Right forelimb (tissue), 1 donor: ENCODE measurements around the gene CGNL1.

Source experiments
- DNase-seq: peaks from one replicate; pipeline ENCODE4 v3.0.0-alpha.2; 2018

The CGNL1 gene

GRCh38 chr15:57503051-57503702 is 126.9 kb downstream of the CGNL1 start:
- DNase-seq: no peak

- DNase-seq: no peak
Measured at GRCh38 chr15:57503911-57504598, 127.8 kb downstream of the CGNL1 start.

GRCh38 chr15:57504599-57504940 is 128.3 kb downstream of the CGNL1 start:
- no peak for DNase-seq

- no peak for DNase-seq
Measured at GRCh38 chr15:57505056-57505715, 128.9 kb downstream of the CGNL1 start.

GRCh38 chr15:57505949-57506391 is 129.7 kb downstream of the CGNL1 start:
- DNase-seq: no peak

DNA sequence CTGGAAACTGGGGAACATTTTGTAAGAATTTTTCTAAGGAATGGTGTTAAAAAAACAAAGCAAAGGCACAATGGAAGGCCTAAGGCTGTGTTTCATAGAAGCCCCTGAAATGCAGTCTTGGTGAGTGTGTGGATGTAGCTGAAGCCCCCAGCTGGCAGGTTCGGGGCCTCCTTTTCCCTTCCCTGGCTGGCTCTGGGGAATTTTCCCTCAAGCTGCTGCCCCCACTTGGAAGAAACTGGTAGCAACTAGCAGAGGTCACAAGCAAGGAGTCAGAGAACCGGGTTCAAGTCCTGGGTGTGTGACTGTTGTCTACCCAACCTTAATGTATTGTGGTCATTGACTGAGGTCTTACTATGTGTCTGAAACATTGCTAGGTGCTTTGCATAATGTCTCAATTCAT is 130.1 kb downstream of the CGNL1 start:
- no peak for DNase-seq

DNA sequence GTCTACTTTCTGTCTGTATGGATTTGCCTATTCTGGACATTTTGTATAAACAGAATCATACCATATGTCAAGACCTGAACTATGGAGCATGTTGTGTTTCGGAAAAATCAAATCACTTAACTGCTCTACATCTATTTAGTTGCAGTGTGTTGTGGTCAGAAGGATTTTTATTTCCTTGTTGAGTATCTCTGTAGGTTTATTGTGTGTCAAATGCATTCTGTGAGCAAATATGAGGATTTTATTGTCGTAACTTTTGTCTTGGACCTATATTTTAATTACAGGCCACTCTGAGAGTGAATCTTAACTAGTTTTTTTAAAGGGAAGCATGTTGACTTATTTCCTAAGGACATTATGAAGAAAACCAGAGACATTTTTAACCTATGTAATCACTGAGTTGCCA is 130.8 kb downstream of the CGNL1 start:
- no peak for DNase-seq

- no peak for DNase-seq
Measured at GRCh38 chr15:57509126-57509525, 132.8 kb downstream of the CGNL1 start.

DNA sequence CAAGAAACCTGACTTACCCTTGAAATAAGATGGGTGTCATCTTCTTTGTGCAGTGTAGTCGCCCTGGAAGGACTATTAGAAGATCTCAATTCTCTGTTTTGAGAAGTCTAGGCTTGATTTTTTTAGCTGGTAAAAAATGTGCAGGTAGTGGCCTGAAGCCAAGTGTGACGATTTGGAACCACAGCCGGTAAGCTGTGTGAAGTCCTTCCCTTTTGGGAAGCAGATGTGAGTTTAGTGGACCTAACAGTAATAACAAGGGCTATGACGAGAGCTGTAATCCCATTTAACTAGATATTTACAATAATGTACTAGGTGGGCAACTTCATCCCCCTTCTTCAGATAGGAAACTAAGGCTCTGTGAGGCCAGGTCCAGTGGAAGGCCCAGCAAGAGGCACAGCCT is 133.7 kb downstream of the CGNL1 start:
- DNase-seq: no peak

DNA sequence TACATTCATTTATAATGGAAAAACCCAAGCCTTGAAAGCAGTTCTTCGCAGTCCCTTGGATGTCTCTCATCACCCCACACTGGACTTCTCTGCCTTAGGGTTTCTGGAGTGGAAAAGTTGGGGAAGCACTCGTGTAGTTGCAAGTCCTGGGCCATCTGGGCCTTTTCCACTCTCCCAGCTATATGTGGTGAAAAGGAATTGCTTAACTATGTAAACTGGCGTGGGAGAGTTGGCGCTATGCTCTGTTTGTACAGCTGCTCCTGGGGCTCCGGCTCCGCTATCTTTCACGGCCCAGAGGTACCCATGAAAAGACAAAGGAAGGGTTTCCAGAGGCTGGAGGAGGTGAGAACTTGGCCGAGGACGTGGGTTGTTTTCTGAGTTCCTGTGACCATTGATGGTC is 134.3 kb downstream of the CGNL1 start:
- DNase-seq: no peak

- DNase-seq: no peak
Measured at GRCh38 chr15:57516327-57517029, 140.2 kb downstream of the CGNL1 start.

DNA sequence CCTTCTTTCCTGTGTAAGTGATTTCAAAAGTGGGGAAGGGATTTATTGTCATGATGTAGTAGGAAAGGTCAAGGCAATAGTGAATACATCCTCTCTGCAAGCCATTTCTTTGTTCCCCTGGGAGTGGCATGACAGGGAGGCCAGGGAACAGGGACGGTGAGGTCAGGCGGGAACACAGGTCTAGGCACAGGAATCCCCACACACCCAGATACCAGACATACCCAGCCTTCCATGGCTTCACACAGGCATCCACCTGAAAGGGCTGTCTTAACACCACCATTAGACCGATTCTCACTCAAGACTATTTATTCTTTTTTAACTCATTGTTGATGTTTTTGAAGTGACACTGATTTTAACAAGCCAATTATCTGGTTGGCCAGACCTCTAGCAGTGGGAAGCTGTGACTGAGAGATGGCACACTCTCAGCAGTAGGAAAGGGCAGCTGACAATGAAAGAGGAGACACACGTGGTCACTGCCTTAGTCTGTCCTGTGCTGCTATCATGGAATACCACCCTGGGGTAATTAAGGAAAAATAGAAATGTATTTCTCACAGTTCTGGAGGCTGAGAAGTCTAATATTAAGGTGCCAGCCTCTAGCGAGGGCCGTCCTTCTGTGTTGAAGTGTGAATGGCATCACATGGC is 140.8 kb downstream of the CGNL1 start:
- DNase-seq: no peak

DNA sequence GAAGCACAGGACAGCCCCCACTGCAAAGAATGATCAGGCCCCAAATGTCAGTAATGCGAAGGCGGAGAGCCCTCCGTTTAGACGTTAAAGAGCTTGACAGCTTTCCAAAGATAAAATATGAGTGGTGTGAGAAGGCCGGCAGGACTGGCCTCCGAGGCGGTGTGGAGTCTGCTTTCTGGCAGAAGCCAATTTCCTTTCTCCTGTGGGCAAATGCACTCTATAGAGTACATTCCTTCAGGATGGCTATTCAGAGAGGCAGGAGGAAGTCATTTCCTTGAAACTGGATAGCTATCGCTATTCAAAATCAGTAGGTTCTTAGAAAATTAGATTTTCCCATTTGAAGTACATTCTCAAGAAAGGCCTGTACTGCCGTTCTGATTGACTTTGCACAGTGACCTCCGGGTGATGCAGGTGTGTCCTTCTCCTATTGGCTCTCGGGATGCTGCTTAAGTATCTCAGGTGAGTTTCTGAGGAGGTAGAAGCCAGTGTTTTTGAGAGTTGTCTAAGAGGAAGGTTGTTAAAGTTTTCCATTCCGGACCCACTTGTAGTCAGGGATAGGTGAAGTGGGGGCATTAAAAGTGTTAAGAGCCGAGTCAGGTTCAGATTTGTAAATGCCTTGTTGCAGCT is 142.6 kb downstream of the CGNL1 start:
- DNase-seq: no peak

- DNase-seq: no peak
Measured at GRCh38 chr15:57519806-57520205, 143.5 kb downstream of the CGNL1 start.

GRCh38 chr15:57521503-57521902 is 145.2 kb downstream of the CGNL1 start:
- no peak for DNase-seq

DNA sequence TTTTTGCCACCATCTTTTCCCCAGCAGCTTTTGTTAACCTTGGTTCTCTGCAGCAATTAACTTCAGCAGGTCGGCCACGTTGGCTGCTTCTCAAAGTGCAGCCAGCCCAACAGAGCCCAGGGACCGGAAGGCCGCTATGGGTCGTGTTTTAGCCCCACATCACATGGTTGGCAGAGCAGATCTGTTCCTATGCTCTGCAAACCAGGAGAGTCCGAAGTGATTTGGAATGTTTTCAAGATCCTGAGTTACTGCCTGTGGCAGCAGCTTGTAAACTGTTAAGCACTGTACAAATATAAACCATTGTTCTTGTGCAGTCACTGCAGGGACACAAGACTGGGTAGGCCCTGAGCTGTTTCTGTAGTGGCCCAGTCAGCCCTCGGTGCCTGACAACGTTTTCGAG is 145.8 kb downstream of the CGNL1 start:
- no peak for DNase-seq

GRCh38 chr15:57525581-57525980 is 149.3 kb downstream of the CGNL1 start:
- no peak for DNase-seq

DNA sequence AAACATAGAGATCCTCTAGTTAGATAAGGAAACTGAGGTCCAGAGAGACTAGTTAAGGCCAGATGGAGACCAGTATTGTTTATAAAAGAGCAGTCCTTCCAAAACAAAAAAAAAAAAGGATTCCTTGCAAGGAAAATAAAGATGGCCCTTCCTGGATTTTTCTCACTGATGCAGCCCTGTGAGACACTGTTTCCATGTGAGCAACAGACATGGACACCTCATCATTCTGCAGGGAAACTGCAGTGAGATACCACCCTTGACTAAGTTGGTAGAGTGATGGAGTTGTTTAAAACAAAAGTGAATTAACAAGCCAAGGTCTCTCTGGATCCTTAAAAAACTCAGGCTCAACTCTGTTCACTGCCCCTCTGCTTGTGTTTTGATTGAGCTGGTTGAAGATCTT is 149.8 kb downstream of the CGNL1 start:
- DNase-seq: no peak

DNA sequence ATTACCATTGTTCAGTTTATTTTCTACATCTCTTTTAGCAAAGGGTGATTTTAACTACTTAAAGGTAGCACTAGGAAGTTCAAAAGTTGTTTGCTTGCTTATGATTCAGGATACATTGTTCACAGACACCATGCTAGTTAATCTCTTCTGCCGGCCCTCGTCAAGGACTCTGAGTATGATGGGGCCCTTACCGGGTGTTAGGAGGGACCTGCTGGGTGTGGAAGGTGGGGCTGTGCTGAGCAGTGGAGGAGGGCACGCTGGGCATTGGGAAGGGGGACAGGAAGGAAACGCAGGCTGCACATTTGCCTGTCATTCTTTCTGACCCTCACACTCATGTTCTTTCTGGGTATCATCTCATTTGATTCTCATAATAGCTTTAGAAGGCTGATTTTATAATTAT is 150.3 kb downstream of the CGNL1 start:
- no peak for DNase-seq

DNA sequence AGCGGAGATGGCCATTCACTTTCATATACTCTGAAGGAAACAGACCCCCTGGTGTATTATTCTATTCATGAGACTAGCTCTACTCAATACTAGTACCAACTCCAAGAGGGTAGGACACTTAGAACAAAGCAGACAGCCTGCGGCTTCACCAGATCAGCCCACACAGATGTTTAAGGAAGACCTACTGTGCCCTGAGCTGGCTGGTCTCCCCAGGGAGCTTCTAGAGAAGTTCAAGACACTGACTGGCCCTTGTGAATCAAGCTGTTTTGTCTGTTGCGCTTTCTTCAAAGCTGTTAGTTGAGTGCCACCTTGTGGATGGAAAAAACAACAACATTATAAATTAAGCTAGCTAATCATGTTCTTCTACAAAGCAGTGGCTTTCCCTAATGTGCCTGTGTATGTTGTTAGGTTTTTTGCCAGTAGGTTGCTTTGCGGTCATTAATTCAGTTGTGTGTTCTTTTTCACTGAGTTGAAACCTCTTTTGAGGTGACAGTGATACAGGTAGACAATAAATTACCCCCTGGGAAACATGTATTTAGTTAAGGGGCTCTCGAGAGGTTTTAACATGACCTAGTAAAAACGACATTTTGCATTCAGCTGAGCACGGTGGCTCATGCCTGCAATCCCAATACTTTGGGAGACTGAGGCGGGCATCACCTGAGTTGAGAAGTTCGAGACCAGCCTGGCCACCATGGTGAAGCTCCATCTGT is 151.2 kb downstream of the CGNL1 start:
- peak; percentile 73 for DNase-seq

DNA sequence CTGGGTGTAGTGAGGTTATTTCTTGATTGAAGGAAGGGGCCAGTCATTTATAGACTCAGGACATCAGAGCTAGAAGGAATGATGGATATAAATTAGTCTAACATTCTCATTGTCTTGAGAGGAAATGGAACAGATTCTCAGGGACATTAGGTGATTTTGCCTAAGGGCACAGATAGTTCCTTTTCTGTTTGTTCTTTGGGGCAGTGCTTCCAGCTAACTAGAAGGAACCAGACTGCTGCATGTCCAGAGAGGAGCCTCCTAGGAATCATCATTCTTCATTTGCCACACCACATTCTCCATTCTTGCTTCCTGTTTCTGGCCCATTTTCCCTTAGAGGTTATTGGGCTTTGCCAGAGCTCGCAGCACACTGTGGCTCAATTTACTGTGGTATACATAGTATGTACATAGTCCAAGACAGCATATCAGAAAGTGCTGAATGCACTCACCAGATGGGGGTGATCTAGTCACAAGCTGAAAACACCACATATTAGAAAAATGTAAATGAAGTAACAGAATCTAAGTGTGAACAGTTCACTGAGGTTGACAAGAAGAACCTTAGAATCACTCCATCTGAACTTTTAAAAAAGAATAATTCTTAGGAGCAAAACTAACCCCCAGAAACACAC is 152.7 kb downstream of the CGNL1 start:
- no peak for DNase-seq

DNA sequence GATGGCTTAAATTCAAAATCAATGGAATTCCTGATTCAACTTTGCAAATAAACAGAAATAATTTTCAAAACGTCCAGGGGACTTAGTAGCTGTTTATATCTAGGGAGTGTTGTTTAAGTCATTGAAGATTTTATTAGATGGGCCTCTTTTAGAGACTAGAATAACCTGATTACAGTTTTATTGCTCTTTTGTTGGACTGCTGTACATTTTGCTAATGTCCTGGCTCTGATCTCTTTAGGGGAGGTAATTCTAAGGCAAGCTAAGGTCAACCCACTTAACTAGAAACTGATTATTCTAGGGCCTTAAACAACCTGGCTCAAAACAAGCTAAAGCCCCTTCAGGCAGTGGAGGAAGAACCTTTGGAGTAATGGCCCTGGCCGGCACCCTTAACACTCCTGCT is 153.4 kb downstream of the CGNL1 start:
- no peak for DNase-seq
